ENCODE measurements around the gene GMDS.

Gene GMDS

GRCh38 chr6:2231438-2231837, 14.0 kb downstream of the GMDS start:
- Histone ChIP-seq H3K27ac (no peak overlapping the region; the same call in 1 of the 2 replicates), H4K20me1 (ENCODE audit: insufficient read depth) (no peaks in the 10 kb centered on the region), H3K4me3 (IDR thresholded peaks at IDR 0.05; ENCODE audit: insufficient read depth, low read depth, low read length) (no peak overlapping the region), H3K9ac (no peak overlapping the region), H3K4me1 (ENCODE audit: low read depth, poor library complexity, severe bottlenecking) (peaks cover 19% of the 10 kb centered on the region), H3K36me3 (ENCODE audit: insufficient read depth) (no peaks in the 10 kb centered on the region), H3K27me3 (ENCODE audit: insufficient read depth, low read depth) (no peaks in the 10 kb centered on the region), H3K4me2 (peak overlapping the region; percentile 53; the same call in 1 of the 2 replicates), H3K79me2 (ENCODE audit: insufficient read depth, low read depth) (no peaks in the 10 kb centered on the region; the same call in 1 of the 2 replicates), H2AFZ (ENCODE audit: low read depth) (no peak overlapping the region)
- TF ChIP-seq CTCF (conservative IDR thresholded peaks at IDR 0.05; ENCODE audit: low read depth, low read length) = no peak

- Histone ChIP-seq H4K20me1 (ENCODE audit: insufficient read depth) (no peaks in the 10 kb centered on the region), H3K79me2 (ENCODE audit: insufficient read depth, low read depth) (no peaks in the 10 kb centered on the region; the same call in 1 of the 2 replicates), H3K4me2 (peak overlapping the region; percentile 53), H3K27me3 (ENCODE audit: insufficient read depth, low read depth) (no peaks in the 10 kb centered on the region), H3K36me3 (ENCODE audit: insufficient read depth) (no peaks in the 10 kb centered on the region), H3K4me3 (IDR thresholded peaks at IDR 0.05; ENCODE audit: insufficient read depth, low read depth, low read length) (no peak overlapping the region), H3K4me1 (ENCODE audit: low read depth, poor library complexity, severe bottlenecking) (peaks cover 19% of the 10 kb centered on the region), H3K9ac (no peak overlapping the region), H2AFZ (ENCODE audit: low read depth) (no peak overlapping the region), H3K27ac (no peak overlapping the region; the same call in 1 of the 2 replicates)
- no peak for TF ChIP-seq CTCF (conservative IDR thresholded peaks at IDR 0.05; ENCODE audit: low read depth, low read length)
Measured at GRCh38 chr6:2230659-2231277, 14.6 kb downstream of the GMDS start.

GRCh38 chr6:2229742-2230141, 15.7 kb downstream of the GMDS start:
- no peak for TF ChIP-seq CTCF (conservative IDR thresholded peaks at IDR 0.05; ENCODE audit: low read depth, low read length)
- H2AFZ ChIP-seq (ENCODE audit: low read depth) = no peak overlapping the region
- H3K36me3 ChIP-seq (ENCODE audit: insufficient read depth) = no peaks in the 10 kb centered on the region
- no peak overlapping the region for H3K9ac ChIP-seq
- H3K4me3 ChIP-seq (IDR thresholded peaks at IDR 0.05; ENCODE audit: insufficient read depth, low read depth, low read length) = no peak overlapping the region
- no peak overlapping the region for H3K27ac ChIP-seq
- H3K27me3 ChIP-seq (ENCODE audit: insufficient read depth, low read depth) = no peaks in the 10 kb centered on the region
- H4K20me1 ChIP-seq (ENCODE audit: insufficient read depth) = no peaks in the 10 kb centered on the region
- no peak overlapping the region; the same call in 1 of the 2 replicates for H3K4me2 ChIP-seq
- no peaks in the 10 kb centered on the region; the same call in 1 of the 2 replicates for H3K79me2 ChIP-seq (ENCODE audit: insufficient read depth, low read depth)
- peaks cover 19% of the 10 kb centered on the region for H3K4me1 ChIP-seq (ENCODE audit: low read depth, poor library complexity, severe bottlenecking)

- no peak overlapping the region for H3K4me3 ChIP-seq (IDR thresholded peaks at IDR 0.05; ENCODE audit: insufficient read depth, low read depth, low read length)
- no peaks in the 10 kb centered on the region for H3K36me3 ChIP-seq (ENCODE audit: insufficient read depth)
- H3K4me1 ChIP-seq (ENCODE audit: low read depth, poor library complexity, severe bottlenecking) = peaks cover 19% of the 10 kb centered on the region
- H3K27ac ChIP-seq = no peak overlapping the region
- H3K27me3 ChIP-seq (ENCODE audit: insufficient read depth, low read depth) = no peaks in the 10 kb centered on the region
- H3K79me2 ChIP-seq (ENCODE audit: insufficient read depth, low read depth) = no peaks in the 10 kb centered on the region; the same call in 1 of the 2 replicates
- no peak overlapping the region for H2AFZ ChIP-seq (ENCODE audit: low read depth)
- no peak overlapping the region for H3K4me2 ChIP-seq
- H3K9ac ChIP-seq = no peak overlapping the region
- H4K20me1 ChIP-seq (ENCODE audit: insufficient read depth) = no peaks in the 10 kb centered on the region
- TF ChIP-seq CTCF (conservative IDR thresholded peaks at IDR 0.05; ENCODE audit: low read depth, low read length) = no peak
Measured at GRCh38 chr6:2229039-2229438, 16.4 kb downstream of the GMDS start.

Measured in KMS-11 (cell line).